Activated T-helper 1 cell treated with anti-CD3 and anti-CD28 coated beads, Interleukin-2, amount 50 U/mL, for 16 hours (primary cell): ENCODE results near the gene ARID3A.
"Not testable (repeated sequence)": the region's sequence is repeated elsewhere in the genome, so short reads cannot be mapped to it uniquely, and the experiment has no call there.

Experiments
- DNase-seq, 2 donors: peaks; one replicate each; pipeline ENCODE4 v3.0.0-alpha.2; 2020; ENCODE audit warnings: low read depth in 1 of 2, low spot score in 1 of 2

ARID3A gene

GRCh38 chr19:945401-946252 lies 19.8 kb downstream of the ARID3A start:
- DNase-seq, result no peak

- DNase-seq, result no peak
Observed at GRCh38 chr19:947090-947706, 21.4 kb downstream of the ARID3A start.

GRCh38 chr19:947707-948539 lies 22.1 kb downstream of the ARID3A start:
- DNase-seq, result no peak

- no peak for DNase-seq
Observed at GRCh38 chr19:948842-949496, 23.1 kb downstream of the ARID3A start.

- no peak for DNase-seq
Observed at GRCh38 chr19:950352-951066, 24.7 kb downstream of the ARID3A start.

- DNase-seq, result no peak
Observed at GRCh38 chr19:952049-952679, 26.3 kb downstream of the ARID3A start.

- no peak for DNase-seq
Observed at GRCh38 chr19:952680-953444, 27.0 kb downstream of the ARID3A start.

- no peak for DNase-seq
Observed at GRCh38 chr19:953445-954271, 27.8 kb downstream of the ARID3A start.

GRCh38 chr19:954272-954671 lies 28.4 kb downstream of the ARID3A start:
- no peak for DNase-seq

GRCh38 chr19:954672-955494 lies 29.0 kb downstream of the ARID3A start:
- no peak for DNase-seq

- DNase-seq, result no peak
Observed at GRCh38 chr19:955803-956765, 30.2 kb downstream of the ARID3A start.

GRCh38 chr19:956766-957440 lies 31.1 kb downstream of the ARID3A start:
- no peak for DNase-seq

GRCh38 chr19:957578-957977 lies 31.7 kb downstream of the ARID3A start:
- not testable (repeated sequence) for DNase-seq

GRCh38 chr19:958967-959855 lies 33.4 kb downstream of the ARID3A start:
- DNase-seq, result peak in 1 of 2 donors; percentile 22

GRCh38 chr19:960020-960419 lies 34.2 kb downstream of the ARID3A start:
- no peak for DNase-seq
